GM18505 (cell line): ENCODE measurements around the gene EIF1AD.
"Not testable (repeated sequence)": the region's sequence is repeated elsewhere in the genome, so short reads cannot be mapped to it uniquely, and the experiment has no call there.

Experiments
- ATAC-seq: cut with Tn5 transposase; IDR thresholded peaks from one replicate; pipeline ENCODE4 v1.9.1; 2021; ENCODE audit not compliant: unreplicated experiment
- POLR2A ChIP-seq: IDR thresholded peaks from 4 replicates; pipeline ENCODE4 v1.6.1; 2011; ENCODE audit warnings: borderline replicate concordance; ENCODE audit not compliant: insufficient read depth, insufficient read length; ENCODE audit errors: extremely low read depth

Gene EIF1AD

GRCh38 chr11:65962141-65962564 lies 39.8 kb downstream of the EIF1AD start:
- TF ChIP-seq POLR2A, result no peak
- ATAC-seq, result no peak

- TF ChIP-seq POLR2A, result peak; percentile 91
Observed at GRCh38 chr11:65961267-65962140, 40.5 kb downstream of the EIF1AD start, which contains the start of gene SART1. TSS of gene SART1 (plus strand) at chr11:65961734. CDS start at chr11:65961781, 47 bp downstream.

GRCh38 chr11:65960824-65961266 lies 41.1 kb downstream of the EIF1AD start:
- no peak for ATAC-seq
- no peak for TF ChIP-seq POLR2A

More at GRCh38 chr11:65961267-65962140, 40.5 kb downstream of the EIF1AD start, which contains the start of gene SART1:
- ATAC-seq, result peak; percentile 77

- ATAC-seq, result no peak
- no peak for TF ChIP-seq POLR2A
Observed at GRCh38 chr11:65958774-65959420, 43.1 kb downstream of the EIF1AD start.

GRCh38 chr11:65958291-65958690 lies 43.7 kb downstream of the EIF1AD start:
- ATAC-seq, result no peak
- TF ChIP-seq POLR2A, result no peak

GRCh38 chr11:65954771-65955170 lies 47.2 kb downstream of the EIF1AD start:
- ATAC-seq, result no peak

GRCh38 chr11:65953471-65953870 lies 48.5 kb downstream of the EIF1AD start:
- no peak for TF ChIP-seq POLR2A
- ATAC-seq, result no peak

More at GRCh38 chr11:65954771-65955170, 47.2 kb downstream of the EIF1AD start:
- no peak for TF ChIP-seq POLR2A

- no peak for TF ChIP-seq POLR2A
- ATAC-seq, result no peak
Observed at GRCh38 chr11:65952052-65952521, 49.9 kb downstream of the EIF1AD start.

GRCh38 chr11:65951641-65952040 lies 50.3 kb downstream of the EIF1AD start:
- ATAC-seq, result not testable (repeated sequence)

GRCh38 chr11:65950711-65951110 lies 51.2 kb downstream of the EIF1AD start:
- ATAC-seq, result not testable (repeated sequence)

GRCh38 chr11:65947603-65948125 lies 54.3 kb downstream of the EIF1AD start:
- no peak for TF ChIP-seq POLR2A

GRCh38 chr11:65947133-65947532 lies 54.8 kb downstream of the EIF1AD start:
- no peak for TF ChIP-seq POLR2A
- ATAC-seq, result no peak

More at GRCh38 chr11:65947603-65948125, 54.3 kb downstream of the EIF1AD start:
- no peak for ATAC-seq

- no peak for TF ChIP-seq POLR2A
- no peak for ATAC-seq
Observed at GRCh38 chr11:65946655-65947054, 55.3 kb downstream of the EIF1AD start.
